Suppressor macrophage treated with lipopolysaccharide for 1 hour (primary cell): Measurements from ENCODE around the gene ZNF593.

Source experiments
- DNase-seq, 3 donors: peaks; one replicate each; pipeline ENCODE4 v3.0.0-alpha.2; 2020 to 2022

ZNF593 gene

DNA sequence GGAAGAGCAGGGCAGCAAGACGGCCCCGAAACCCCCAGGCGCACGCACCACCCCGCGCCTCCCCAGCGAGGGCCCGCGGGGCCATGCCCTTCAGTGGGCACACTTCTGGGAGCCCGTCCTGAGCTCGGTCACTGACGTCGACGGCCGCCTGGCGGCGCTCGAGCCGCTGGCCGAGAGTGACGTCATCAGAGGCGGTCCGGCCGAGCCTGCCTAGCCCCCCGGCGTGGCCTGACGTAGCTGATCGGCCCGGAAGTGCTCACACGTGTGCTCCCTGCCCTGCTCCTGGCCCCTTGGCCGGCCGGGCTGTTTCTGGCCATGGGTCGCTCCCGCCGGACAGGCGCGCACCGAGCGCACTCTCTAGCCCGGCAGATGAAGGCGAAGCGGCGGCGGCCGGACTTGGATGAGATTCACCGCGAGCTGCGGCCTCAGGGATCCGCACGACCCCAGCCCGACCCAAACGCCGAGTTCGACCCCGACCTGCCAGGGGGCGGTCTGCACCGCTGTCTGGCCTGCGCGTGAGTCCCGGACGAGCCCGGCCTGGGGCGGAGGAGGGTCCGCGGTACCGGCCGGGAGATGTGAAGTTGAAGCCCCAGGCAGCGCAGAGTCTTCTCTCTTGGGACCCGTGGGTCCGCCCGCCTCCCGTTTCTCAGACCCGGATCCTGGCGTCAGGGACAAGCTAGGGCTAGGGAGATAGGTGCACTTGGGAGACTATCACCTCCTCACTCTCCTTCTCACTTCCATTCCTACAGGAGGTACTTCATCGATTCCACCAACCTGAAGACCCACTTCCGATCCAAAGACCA, at the start of gene ZNF593:
ZNF593 (plus strand) TSS at position 240 of the 803 bp plus-strand sequence; CDS start at position 316, 76 bp downstream.
- peak; percentile 95 to 98 (median 97) for DNase-seq

DNA sequence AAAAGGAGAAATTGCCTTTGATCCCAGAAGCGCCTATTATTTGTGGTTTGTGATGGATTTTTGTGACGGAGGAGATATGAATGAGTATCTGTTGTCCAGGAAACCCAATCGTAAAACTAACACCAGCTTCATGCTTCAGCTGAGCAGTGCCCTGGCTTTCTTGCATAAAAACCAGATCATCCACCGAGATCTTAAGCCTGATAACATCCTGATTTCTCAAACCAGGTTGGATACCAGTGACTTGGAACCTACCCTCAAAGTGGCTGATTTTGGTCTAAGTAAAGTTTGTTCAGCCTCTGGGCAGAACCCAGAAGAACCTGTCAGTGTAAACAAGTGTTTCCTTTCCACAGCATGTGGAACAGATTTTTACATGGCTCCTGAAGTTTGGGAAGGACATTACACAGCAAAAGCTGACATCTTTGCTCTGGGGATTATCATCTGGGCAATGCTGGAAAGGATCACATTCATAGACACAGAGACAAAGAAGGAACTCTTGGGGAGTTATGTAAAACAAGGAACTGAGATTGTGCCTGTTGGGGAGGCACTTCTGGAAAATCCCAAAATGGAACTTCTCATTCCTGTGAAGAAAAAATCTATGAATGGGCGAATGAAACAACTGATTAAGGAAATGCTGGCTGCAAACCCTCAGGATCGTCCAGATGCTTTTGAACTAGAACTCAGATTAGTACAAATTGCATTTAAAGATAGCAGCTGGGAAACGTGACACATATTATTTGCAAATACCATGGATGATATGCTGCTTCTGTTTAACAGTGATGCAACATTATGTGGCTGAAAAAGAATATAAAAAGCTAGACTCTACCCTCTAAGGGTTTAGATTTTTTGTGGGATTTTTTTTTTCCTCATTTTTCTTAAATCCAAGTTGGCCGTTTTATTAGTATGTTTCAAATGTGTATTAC, 47.6 kb upstream of the ZNF593 start:
- peak; percentile 67 to 81 (median 81) for DNase-seq

DNA sequence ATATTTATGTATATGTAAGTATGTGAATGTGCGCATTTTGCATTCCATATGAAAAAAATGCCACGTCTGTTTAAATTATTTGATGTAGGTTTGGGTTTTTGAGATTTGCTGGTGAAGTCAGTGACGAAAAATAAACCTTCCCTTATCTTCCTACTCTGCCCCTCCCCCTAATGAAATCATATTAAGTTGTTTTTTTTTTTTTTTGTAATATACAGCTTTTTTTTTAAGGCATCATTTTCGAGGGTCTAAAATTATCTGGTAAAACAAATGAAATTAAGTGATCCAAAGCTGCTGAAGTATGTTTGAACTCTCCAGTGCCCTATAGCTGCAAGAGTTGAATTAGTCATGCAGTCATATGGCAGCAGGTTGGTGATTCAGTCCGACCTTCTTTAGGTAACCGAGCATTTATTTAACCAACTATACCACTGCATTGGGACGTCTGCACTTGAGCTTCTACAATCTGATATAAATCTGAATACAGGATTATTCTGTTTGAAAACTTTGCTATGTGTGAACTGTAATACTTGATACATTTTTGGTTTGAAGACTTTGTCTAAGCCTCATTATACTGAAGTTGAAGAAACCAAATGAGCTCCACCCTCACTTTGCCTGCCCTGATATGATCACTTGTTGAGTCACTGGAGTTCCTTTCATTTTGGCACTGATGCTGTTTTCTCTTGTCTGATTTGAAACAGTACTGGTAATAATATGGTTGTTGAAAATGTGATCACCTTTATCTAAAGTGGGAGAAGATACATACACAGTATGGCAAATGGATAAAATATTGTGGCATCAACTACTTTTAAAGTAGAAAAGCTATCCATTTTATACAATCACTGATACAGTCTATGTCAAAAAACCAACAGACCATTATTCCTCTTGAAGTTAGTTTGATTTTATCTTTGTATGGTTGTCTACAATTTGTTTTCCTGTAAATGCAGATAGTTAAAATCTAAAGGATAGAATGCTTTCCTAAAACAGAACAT, 46.4 kb upstream of the ZNF593 start:
- peak; percentile 43 to 72 (median 59) for DNase-seq

DNA sequence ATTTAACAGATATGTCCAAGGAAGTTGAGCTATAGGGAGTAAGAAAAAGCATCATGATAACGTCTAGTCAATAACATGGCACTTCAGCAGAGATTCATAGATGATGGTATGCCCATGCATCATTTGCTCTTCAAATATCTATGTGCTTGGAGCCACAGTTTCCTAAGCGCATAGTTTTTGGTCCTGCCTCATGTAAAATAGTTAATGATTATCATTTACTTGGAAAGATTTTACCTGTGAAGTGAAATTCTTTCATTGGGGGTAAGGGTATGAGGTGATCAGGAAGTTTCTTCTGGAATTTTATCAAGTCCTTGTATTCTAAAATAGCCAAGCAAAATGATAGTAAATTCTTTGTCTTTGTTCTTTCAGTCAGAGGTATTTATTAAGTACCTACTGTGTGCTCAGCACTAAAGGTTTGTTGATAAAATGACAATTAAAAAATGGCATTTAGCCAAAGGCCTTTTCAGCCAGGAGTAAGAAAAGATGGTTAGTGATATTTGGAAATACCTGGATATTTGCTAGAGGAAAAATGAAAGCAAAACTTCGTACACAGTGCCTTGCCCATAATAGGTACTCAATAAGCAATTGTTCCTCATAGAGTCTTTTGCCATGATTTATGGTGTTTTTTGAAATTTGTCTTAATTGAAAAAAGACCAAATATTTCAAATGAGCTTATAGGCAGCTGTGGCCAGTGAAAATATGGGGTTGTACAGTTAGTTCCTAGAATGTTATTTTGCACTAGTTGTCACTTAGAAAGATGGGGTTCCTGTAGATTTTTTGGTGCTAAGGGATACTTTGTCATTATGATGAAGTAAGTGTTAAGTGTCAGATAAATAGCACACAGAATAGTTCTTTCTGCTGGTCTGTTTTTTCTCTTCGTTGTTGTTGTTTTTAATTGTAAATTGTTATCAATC, 45.0 kb upstream of the ZNF593 start:
- no peak for DNase-seq

DNA sequence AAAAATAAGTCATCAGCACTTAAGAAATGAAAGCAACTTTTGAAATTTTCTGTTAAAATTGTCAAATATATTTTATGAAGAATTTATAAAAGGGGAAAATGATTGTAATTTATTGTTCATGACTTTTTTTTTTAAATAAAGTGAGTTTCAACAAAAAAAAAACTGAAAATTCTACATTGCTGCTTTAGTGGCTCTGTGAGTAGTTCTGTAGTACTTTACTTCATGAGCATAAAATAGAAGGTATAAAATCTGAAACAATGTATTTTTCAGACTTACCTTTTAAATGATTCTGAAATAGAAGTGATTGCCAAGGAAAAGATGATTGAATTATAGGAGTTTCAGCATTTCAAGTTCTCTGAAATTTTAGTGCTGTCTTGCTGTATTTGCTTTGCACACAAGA, 44.3 kb upstream of the ZNF593 start:
- no peak for DNase-seq

DNA sequence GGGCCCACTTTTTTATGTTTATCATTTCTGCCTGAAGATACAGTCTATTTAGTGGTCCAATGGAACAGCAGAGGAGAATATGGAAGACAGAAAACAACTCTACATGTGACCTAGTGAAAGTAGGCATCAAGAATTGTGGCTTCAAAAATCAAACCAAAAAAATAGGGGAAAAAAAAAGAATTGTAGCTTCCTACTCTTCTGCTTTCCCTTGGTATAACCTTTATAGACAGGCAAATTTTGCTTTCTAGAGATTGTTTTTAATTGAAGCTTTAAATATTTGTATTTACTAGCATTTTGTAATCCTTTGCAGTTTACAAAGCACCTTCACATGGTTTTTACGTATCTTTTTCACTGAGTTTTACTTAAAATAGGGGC, 43.8 kb upstream of the ZNF593 start:
- DNase-seq: no peak

DNA sequence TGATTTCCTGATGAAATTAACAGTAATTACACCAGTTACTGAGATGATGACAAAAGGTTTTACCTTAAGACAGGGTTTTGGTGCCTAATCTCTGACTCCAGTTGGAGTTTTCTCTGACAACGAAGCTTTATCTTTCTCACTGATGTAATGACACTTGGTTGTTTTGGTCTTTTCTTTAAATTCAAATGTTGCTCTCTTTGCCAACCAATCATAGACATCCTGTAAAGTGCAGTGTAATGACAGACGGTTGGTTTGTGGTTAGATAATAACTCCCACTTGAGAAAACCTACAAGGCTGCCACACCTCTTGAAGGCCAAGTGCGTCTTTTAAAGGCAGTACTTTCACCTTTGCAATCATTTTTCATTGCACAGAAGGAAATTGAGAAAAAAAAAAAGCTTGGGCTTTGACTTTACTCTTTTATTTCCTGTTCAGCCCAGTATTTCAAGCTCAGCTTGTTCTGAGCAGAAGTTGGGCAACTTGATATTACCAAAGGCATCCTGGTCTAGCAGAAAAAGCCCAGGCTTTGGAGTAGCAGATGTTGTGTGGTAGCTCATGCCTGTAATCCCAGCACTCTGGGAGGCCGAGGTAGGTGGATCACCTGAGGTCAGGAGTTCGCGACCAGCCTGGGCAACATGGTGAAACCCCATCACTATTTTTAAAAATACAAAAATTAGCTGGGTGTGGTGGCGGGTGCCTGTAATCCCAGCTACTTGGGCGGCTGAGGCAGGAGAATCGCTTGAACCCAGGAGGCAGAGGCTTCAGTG, 43.2 kb upstream of the ZNF593 start:
- peak; percentile 56 to 62 (median 60) for DNase-seq

DNA sequence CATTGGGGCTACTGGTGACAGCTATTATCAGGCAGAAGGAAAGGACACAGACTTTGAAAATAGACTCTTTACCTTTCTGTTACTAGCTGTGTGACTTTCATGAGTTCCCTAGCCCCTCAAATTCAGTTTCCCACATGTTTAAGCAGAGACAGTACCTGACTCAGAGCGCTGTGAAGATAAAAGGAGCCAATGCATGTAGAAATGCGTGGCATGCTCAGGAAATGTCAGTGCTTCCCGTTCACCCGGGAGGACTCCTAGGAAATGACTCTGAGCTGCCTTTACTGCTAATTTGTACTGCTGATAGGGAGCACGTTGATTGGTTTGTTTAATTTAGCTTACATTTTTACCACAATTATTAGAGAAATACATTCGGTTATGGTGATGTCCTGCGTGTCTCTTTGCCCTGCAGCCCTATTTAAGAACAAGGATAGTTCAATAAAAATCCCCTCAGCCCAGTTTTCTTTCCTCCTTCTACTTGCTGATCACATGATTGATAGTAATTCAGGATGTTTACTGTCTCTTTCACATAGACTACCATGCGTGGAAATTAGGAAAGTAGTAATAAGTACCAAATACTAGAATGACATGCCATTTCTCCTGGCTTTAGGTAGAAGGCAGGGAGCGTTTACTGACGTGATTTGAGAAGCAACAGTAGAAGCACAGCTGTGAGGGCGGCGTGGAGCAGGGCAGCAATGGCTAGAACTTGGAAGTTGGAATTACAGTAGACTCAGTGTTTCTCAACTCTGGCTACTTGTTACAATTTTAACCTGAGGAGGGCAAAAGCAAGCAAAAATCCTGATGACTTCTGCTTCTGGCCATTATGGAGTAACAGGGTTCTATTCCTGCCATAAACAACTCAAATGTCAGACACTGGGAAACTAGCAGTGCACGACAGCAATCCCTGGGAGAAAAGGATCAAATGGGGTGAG, 42.2 kb upstream of the ZNF593 start:
- peak; percentile 38 to 60 (median 49) for DNase-seq

DNA sequence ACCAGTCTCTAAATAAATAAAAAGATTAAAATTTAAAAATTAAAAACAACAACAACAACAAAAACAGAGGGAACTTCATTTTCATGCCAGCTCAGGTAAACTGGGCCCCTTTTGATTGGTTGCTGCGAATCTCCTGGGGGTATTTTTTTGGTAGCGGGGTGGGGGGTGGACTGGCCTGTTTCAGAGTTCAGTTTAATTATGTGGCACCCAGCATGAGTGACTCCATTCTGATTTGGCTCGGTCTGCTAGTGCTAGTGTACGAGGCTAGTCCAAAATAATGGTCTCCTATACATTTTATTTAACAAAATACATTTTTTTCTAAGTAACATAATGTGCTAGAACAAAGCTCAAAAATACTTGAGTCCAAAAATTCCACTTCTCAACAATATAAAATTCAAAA, 39.9 kb upstream of the ZNF593 start:
- no peak for DNase-seq

DNA sequence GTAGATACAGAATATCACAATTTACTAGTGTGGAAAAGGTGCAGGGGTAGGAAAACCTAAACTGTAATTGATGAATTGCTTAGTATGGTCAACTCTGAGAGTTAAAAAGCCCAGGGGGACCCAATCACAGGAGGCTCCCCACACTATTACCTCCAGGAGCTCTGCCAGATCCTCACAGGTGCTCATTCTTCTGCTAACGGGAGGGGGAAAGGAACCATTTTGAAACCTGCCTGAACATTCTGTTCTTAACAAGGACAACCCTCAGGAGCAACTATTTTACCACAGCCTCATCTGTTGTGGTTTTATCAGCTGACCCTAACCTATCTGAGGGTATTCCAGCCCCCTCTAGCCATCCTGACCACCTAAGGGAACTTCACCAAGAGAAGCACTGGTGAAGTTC, 39.0 kb upstream of the ZNF593 start:
- no peak for DNase-seq

DNA sequence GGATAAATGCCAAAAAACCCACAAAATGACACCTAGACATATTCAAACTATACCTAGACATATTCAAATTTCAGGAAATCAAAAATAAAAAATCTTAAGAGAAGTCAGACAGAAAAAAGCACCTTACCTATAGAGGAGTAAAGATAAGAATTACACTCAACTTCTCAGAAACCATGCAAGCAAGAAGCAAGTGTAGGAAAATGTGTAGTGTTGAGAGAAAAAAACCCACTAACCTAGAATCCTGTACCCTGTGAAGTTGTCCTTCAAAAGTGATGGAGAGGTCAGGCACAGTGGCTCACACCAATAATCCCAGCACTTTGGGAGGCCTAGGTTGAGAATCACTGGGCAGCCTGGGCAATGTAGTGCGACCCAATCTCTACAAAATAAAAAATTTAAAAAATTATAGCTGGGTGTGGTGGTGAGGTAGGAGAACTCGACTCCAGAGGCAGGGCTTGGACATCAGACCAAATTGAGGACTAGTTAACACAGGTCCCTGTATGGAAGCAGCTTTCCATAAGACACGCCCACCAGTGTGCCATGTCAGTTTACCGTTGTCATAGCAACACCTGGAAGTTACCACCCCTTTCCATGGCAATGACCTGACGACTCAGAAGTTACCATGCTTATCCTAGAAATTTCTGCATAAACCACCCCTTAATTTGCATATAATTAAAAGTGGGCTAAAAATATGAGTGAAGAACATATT, 37.4 kb upstream of the ZNF593 start:
- no peak for DNase-seq

DNA sequence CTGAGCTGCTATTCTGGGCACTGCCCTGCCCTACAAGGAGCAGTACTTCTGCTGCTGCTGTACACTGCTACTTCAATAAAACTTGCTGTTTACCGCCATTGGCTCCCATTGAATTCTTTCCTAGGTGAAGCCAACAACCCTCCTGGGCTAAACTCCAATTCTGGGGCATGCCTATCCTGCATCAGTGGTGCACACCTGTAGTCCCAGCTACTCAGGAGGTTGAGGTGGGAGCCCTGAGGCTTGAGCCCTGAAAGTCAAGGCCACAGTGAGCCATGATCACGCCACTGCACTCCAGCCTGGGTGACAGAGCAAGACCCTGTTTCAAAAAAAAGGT, 36.9 kb upstream of the ZNF593 start:
- DNase-seq: no peak

DNA sequence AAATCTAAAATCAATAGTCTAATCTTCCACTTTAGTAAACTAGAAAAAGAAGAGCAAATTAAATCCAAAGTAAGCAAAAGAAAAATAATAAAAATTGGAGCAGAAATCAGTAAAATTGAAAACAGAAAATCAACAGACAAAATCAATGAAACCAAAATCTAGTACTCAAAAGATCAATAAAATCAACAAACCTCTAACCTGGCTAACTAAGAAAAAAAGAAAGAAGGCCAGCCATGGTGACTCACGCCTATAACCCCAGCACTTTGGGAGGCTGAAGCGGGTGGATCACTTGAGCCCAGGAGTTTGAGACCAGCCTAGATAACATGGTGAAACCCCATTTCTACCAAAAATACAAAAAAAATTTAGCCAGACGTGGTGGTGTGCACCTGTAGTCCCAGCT, 35.2 kb upstream of the ZNF593 start:
- DNase-seq: no peak

DNA sequence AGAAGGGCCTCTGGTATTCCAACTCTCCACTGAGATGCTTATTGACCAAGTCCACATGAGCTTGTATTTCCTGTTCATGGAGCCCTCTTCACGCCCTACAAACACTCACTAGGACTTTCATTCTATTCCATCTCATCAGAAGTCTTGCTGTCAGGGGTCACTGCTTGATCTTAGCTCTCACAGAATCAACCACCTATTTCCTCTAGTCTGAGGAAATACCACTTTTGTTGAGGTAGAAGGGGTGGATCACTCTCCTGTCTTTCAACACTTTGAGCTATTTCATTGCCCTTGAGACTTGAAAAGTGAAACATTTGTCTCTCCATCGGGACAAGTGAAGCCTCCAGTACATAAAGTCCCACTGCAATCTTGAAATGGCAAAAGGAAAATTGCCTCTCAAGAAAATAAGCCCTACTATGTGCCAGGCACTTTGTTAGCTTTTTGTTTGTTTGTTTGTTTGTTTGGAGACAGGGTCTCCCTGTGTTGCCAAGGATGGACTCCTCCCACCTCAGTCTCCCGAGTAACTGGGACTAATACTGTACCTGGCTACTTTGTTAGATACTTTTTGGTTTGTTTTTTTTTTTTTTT, 30.6 kb upstream of the ZNF593 start:
- DNase-seq: no peak

DNA sequence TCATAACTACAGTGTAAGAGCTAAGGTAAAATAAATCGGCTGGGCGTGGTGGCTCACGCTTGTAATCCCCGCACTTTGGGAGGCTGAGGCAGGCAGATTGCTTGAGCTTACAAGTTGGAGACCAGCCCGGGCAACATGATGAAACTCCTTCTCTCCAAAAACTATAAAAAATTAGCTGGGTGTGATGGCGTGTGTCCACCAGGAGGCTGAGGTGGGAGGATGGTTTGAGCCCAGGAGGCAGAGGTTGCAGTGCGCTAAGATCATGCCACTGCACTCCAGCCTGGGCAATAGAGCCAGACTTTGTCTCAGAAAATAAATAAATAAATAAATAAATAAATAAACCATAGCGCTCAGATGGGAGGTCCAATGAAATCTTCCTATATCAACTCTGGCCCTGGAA, 27.5 kb upstream of the ZNF593 start:
- DNase-seq: no peak

DNA sequence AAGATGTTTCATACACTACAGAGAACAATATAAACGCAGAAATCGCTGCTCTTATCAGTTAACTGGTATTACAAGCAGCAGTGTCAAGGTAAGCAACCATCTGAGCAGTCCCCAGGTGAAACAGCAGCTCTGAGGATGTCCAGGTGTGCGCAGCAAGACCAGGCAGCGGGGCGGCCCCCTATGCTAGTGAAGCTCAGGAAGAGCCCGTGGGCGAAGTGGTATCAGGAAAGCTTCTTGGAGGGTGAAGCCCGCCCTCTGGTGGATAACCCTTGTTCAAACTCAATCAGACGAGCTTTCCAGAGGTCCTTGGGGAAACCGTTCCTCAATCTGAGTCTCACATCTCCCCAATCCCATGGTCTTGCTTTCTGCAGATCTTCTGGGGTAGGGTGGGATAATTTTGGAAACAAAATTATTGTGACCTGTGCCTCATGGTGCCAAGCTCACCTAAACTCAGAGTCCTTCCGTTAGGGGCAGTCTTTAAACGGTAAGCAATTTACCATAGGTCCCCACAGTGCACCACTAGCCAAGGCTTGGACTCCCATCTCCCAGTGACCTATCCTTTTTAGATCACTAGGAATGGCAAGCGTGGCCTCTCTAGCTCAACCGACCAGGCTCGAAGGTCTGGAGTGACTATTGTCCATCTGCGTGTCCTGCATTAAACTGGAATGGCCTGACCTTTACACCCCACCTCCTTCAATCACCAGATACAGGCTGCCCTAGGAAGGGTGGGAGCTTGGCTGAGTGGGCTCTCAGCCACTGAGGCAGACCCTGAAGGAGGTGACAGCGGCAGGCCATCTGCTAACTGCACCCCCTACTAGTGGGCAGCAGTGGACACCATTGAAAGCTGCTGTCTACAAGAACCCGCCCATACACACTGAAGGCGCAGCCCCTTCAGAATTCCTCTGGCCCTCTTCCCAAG, 24.4 kb upstream of the ZNF593 start:
- DNase-seq: peak; percentile 90 to 91 (median 91)

DNA sequence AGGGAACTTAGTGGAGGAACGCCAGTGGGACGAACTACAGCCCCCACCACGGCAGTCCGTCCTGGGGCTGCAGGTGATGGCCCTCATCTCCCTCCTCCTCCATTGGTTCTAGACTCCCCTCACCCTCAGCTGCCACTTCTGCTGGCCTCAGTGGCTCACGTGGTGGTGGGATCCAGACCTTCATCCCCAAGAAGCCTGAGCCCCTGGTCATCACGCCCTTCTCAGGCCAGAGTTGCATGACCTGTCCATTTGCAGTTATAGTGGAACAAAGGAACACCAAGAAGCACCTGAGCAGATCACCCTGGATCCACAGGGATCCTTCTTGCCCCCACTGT, 23.8 kb upstream of the ZNF593 start:
- no peak for DNase-seq

DNA sequence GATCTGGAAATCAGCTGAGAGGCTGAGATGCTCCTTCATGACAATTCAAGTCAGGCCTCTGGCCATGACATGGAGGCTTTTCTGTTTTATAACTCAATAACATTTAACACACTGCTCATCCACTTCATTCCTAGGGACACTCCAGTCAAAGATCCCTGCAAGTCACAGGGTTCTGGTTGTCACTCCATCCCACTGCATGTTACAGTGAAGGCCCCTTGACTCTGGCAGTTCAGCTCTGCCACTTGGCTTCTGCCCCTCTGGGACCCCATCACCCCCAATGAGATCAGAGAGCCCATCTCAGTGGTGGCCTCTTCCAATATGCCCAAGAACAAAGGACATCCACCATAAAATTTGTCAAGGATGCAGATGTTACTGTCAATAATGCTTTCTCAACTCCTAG, 20.8 kb upstream of the ZNF593 start:
- no peak for DNase-seq
